ENCODE results near the gene SEL1L2.

The SEL1L2 gene

DNA sequence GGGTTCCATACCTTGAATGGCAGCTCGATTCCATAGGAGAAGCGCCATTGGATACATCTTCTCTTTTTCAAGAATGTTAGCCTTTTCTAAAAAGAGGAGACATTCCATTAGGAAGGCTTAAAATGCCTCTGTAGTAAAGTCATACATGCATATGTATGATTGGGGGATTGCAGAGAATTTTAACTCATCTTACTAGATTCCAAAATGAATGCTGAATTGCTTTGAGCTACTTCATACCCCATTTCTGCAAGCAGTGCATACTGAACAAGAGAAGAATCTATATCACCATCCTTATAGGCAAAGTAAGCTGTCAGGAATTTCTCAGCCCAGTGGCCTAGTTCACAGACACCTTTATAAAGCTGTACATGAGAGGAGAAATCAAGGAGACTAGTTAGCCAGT, 125.3 kb downstream of the SEL1L2 start:
- Mint-ChIP-seq H3K27me3 (ENCODE audit: low read depth) (no peaks in the 10 kb centered on the region), H3K36me3 (ENCODE audit: low read depth) (no peaks in the 10 kb centered on the region), H3K4me1 (peaks cover 8% of the 10 kb centered on the region), H3K9me3 (no peaks in the 10 kb centered on the region), H3K27ac (peak overlapping the region in 1 of 3 experiments; percentile 54), H3K4me3 (no peak overlapping the region)
- TF ChIP-seq, protein P1, sequence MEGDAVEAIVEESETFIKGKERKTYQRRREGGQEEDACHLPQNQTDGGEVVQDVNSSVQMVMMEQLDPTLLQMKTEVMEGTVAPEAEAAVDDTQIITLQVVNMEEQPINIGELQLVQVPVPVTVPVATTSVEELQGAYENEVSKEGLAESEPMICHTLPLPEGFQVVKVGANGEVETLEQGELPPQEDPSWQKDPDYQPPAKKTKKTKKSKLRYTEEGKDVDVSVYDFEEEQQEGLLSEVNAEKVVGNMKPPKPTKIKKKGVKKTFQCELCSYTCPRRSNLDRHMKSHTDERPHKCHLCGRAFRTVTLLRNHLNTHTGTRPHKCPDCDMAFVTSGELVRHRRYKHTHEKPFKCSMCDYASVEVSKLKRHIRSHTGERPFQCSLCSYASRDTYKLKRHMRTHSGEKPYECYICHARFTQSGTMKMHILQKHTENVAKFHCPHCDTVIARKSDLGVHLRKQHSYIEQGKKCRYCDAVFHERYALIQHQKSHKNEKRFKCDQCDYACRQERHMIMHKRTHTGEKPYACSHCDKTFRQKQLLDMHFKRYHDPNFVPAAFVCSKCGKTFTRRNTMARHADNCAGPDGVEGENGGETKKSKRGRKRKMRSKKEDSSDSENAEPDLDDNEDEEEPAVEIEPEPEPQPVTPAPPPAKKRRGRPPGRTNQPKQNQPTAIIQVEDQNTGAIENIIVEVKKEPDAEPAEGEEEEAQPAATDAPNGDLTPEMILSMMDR (IDR thresholded peaks at IDR 0.05; ENCODE audit: unreplicated experiment in 3 of 3): no peak

DNA sequence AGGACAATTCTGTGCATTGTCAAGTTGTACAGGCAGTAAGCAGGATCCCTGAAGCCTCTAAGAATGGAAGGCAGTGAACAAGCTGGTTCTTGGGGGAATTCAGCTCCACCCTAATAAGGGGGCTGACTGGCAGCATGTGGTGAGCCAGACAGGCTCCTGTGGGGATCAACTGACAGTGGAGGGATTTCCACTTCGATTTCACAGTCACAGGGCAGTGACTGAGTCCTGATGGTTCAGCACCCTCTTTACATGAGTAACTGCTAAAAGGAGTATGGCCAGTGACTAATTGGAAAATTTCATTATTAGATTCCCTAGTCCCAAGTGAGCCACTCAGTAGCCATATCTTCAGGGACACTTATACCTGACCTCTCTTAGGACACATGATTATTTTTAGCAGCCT, 127.2 kb downstream of the SEL1L2 start:
- H3K4me1 Mint-ChIP-seq: peaks cover 8% of the 10 kb centered on the region
- no peaks in the 10 kb centered on the region for H3K36me3 Mint-ChIP-seq (ENCODE audit: low read depth)
- H3K4me3 Mint-ChIP-seq: no peak overlapping the region
- TF ChIP-seq, protein P1 (IDR thresholded peaks at IDR 0.05; ENCODE audit: unreplicated experiment in 3 of 3): no peak
- H3K27ac Mint-ChIP-seq: no peak overlapping the region
- no peaks in the 10 kb centered on the region for H3K27me3 Mint-ChIP-seq (ENCODE audit: low read depth)
- H3K9me3 Mint-ChIP-seq: no peaks in the 10 kb centered on the region

DNA sequence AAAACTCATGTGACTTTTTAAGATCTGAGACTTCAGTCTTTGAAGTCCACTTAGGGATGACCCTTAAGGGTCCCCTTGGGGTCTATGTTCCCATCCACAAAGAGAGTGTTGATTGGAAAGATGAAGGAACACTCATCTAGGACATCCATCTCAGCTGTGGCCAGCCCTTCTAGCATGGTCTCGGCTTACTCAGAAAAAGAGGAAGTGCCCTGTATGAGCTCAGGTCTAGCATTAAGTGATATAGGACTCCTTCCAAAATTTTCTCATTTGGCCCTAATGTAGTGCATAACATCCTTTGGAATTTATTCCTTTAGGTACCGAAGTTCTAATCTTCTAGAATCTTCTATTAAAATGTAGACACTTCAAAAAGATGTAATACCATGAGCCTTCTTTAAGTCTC, 128.2 kb downstream of the SEL1L2 start:
- Mint-ChIP-seq H3K4me3 (no peak overlapping the region), H3K36me3 (ENCODE audit: low read depth) (no peaks in the 10 kb centered on the region), H3K9me3 (no peaks in the 10 kb centered on the region), H3K4me1 (peaks cover 8% of the 10 kb centered on the region), H3K27ac (no peak overlapping the region), H3K27me3 (ENCODE audit: low read depth) (no peaks in the 10 kb centered on the region)
- TF ChIP-seq, protein P1 (IDR thresholded peaks at IDR 0.05; ENCODE audit: unreplicated experiment in 3 of 3): no peak

DNA sequence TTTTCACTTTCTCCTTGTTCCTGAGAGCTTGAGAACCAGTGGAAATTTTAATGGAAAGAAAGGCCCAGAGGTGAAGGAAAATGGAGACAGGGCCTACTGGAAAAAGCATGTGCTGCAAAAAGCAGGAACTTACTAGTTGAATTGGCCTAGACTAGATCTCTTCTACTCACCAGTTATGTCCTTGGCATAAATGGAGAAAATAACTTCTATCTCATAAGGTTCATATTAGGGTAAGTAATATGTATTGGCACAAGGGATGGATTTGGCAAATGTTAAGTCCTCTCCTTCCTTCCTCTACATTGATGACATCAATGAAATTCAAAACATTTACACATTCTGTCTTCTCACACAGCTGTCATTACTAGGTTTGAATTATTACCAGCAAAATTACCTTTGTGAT, 131.5 kb downstream of the SEL1L2 start:
- H3K27ac Mint-ChIP-seq: no peak overlapping the region
- H3K4me1 Mint-ChIP-seq: no peaks in the 10 kb centered on the region
- H3K4me3 Mint-ChIP-seq: no peak overlapping the region

DNA sequence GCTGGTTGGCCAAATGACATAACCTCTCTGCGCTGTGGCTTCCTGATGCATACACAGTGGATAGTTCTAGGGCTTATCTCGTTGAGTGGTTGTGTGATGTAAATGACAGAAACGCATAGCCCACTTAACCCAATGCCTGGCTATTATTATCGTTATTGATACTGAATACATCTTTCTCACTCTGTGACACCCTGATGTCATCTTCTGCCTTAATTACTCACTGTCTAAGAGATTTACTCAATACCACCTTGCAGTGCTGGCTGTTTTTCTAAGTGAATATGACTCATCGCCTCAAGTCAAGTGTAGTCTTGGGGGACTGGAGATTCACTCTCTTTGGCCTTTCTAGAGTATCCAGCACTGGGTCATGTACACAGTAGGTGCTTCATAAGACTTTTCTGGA, 132.0 kb downstream of the SEL1L2 start:
- Mint-ChIP-seq H3K36me3 (ENCODE audit: low read depth) (no peaks in the 10 kb centered on the region), H3K9me3 (no peaks in the 10 kb centered on the region), H3K27ac (no peak overlapping the region), H3K4me3 (no peak overlapping the region), H3K27me3 (ENCODE audit: low read depth) (no peaks in the 10 kb centered on the region), H3K4me1 (no peaks in the 10 kb centered on the region)
- TF ChIP-seq, protein P1 (IDR thresholded peaks at IDR 0.05; ENCODE audit: unreplicated experiment in 3 of 3): no peak

More for the DNA sequence above, 131.5 kb downstream of the SEL1L2 start:
- Mint-ChIP-seq H3K27me3 (ENCODE audit: low read depth) (no peaks in the 10 kb centered on the region), H3K9me3 (no peaks in the 10 kb centered on the region), H3K36me3 (ENCODE audit: low read depth) (no peaks in the 10 kb centered on the region)
- TF ChIP-seq, protein P1 (IDR thresholded peaks at IDR 0.05; ENCODE audit: unreplicated experiment in 3 of 3): no peak

DNA sequence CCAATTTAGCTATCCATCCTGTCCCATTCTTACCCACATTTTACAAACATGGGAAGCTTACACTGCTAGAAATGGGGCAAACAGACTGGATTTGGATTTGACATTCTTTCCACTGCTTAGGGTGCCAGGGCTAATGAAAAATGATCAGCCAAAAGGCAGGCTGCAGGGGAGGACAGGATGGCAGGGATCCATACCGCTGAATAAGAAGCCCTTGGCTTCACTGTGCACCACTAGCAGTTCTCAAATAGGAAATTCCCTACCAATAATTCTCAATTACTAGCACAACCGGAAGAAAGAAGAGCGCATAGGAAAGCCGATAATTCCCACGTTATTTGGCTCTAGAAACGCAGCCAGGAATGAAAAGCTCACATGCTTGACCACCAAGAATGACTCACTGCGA, 132.5 kb downstream of the SEL1L2 start:
- H3K27ac Mint-ChIP-seq: no peak overlapping the region
- H3K4me3 Mint-ChIP-seq: no peak overlapping the region
- H3K4me1 Mint-ChIP-seq: no peaks in the 10 kb centered on the region
- H3K9me3 Mint-ChIP-seq: no peaks in the 10 kb centered on the region
- H3K27me3 Mint-ChIP-seq (ENCODE audit: low read depth): no peaks in the 10 kb centered on the region
- TF ChIP-seq, protein P1 (IDR thresholded peaks at IDR 0.05; ENCODE audit: unreplicated experiment in 3 of 3): no peak
- H3K36me3 Mint-ChIP-seq (ENCODE audit: low read depth): no peaks in the 10 kb centered on the region
